ENCODE results near the gene VIP.

VIP gene

GRCh38 chr6:152720974-152721373 lies 29.6 kb upstream of the VIP start:
- H3K4me3 ChIP-seq (ENCODE audit: low read depth, low read length), result no peak overlapping the region
- DNase-seq (ENCODE audit: low read depth), result no peak
- TF ChIP-seq CTCF (IDR thresholded peaks at IDR 0.05; ENCODE audit: low read depth, low read length), result no peak
- no peak for TF ChIP-seq POLR2A (IDR thresholded peaks at IDR 0.05; ENCODE audit: extremely low read depth, insufficient read length)
- no peak for TF ChIP-seq MYC (IDR thresholded peaks at IDR 0.05; ENCODE audit: low read depth, low read length)
- TF ChIP-seq MAX (IDR thresholded peaks at IDR 0.05; ENCODE audit: low read depth, low read length), result no peak

- H3K4me3 ChIP-seq (ENCODE audit: low read depth, low read length), result no peak overlapping the region
- TF ChIP-seq MYC (IDR thresholded peaks at IDR 0.05; ENCODE audit: low read depth, low read length), result no peak
- no peak for TF ChIP-seq MAX (IDR thresholded peaks at IDR 0.05; ENCODE audit: low read depth, low read length)
- TF ChIP-seq CTCF (IDR thresholded peaks at IDR 0.05; ENCODE audit: low read depth, low read length), result no peak
- no peak for TF ChIP-seq POLR2A (IDR thresholded peaks at IDR 0.05; ENCODE audit: extremely low read depth, insufficient read length)
- DNase-seq (ENCODE audit: low read depth), result no peak
Measured at GRCh38 chr6:152721956-152722355, 28.6 kb upstream of the VIP start.

GRCh38 chr6:152723398-152723797 lies 27.2 kb upstream of the VIP start:
- H3K4me3 ChIP-seq (ENCODE audit: low read depth, low read length), result no peak overlapping the region
- DNase-seq (ENCODE audit: low read depth), result no peak
- no peak for TF ChIP-seq CTCF (IDR thresholded peaks at IDR 0.05; ENCODE audit: low read depth, low read length)

- TF ChIP-seq MAX (IDR thresholded peaks at IDR 0.05; ENCODE audit: low read depth, low read length), result no peak
- TF ChIP-seq POLR2A (IDR thresholded peaks at IDR 0.05; ENCODE audit: extremely low read depth, insufficient read length), result no peak
- no peak for TF ChIP-seq MYC (IDR thresholded peaks at IDR 0.05; ENCODE audit: low read depth, low read length)
- no peak for TF ChIP-seq CTCF (IDR thresholded peaks at IDR 0.05; ENCODE audit: low read depth, low read length)
- H3K4me3 ChIP-seq (ENCODE audit: low read depth, low read length), result no peak overlapping the region
- no peak for DNase-seq (ENCODE audit: low read depth)
Measured at GRCh38 chr6:152726313-152726712, 24.3 kb upstream of the VIP start.

- DNase-seq (ENCODE audit: low read depth), result peak; percentile 6
- no peak for TF ChIP-seq CTCF (IDR thresholded peaks at IDR 0.05; ENCODE audit: low read depth, low read length)
- no peak for TF ChIP-seq POLR2A (IDR thresholded peaks at IDR 0.05; ENCODE audit: extremely low read depth, insufficient read length)
- no peak for TF ChIP-seq MYC (IDR thresholded peaks at IDR 0.05; ENCODE audit: low read depth, low read length)
- no peak for TF ChIP-seq MAX (IDR thresholded peaks at IDR 0.05; ENCODE audit: low read depth, low read length)
- H3K4me3 ChIP-seq (ENCODE audit: low read depth, low read length), result no peak overlapping the region
Measured at GRCh38 chr6:152727507-152727906, 23.1 kb upstream of the VIP start.

- TF ChIP-seq MYC (IDR thresholded peaks at IDR 0.05; ENCODE audit: low read depth, low read length), result no peak
- no peak for TF ChIP-seq CTCF (IDR thresholded peaks at IDR 0.05; ENCODE audit: low read depth, low read length)
- TF ChIP-seq MAX (IDR thresholded peaks at IDR 0.05; ENCODE audit: low read depth, low read length), result no peak
- no peak for TF ChIP-seq POLR2A (IDR thresholded peaks at IDR 0.05; ENCODE audit: extremely low read depth, insufficient read length)
- no peak for DNase-seq (ENCODE audit: low read depth)
- no peak overlapping the region for H3K4me3 ChIP-seq (ENCODE audit: low read depth, low read length)
Measured at GRCh38 chr6:152734630-152735029, 16.0 kb upstream of the VIP start.

Measured in NB4 (cell line).